Osteocyte (in vitro differentiated cells): Measurements from ENCODE around the gene CRACR2B. TPM values are rescaled to one million over a fixed set of nuclear protein-coding genes. Genes with fewer than 3 reads are reported as not detected.

ENCODE experiments used
- DNase-seq: peaks from one replicate; pipeline ENCODE4 v3.0.0; 2021; ENCODE audit warnings: mixed read lengths; ENCODE audit not compliant: unreplicated experiment; ENCODE audit errors: extremely low spot score
- H3K27ac Mint-ChIP-seq: one replicate; pipeline ENCODE4 v1.8.0; 2021; ENCODE audit warnings: mild to moderate bottlenecking, mixed read lengths; ENCODE audit not compliant: unreplicated experiment
- H3K27me3 Mint-ChIP-seq: one replicate; pipeline ENCODE4 v1.8.0; 2021; ENCODE audit warnings: mixed read lengths; ENCODE audit not compliant: unreplicated experiment
- H3K36me3 Mint-ChIP-seq: one replicate; pipeline ENCODE4 v1.8.0; 2021; ENCODE audit warnings: mixed read lengths; ENCODE audit not compliant: unreplicated experiment
- H3K4me1 Mint-ChIP-seq: one replicate; pipeline ENCODE4 v1.8.0; 2021; ENCODE audit warnings: mixed read lengths; ENCODE audit not compliant: unreplicated experiment
- H3K4me3 Mint-ChIP-seq: one replicate; pipeline ENCODE4 v1.8.0; 2021; ENCODE audit warnings: mild to moderate bottlenecking, moderate library complexity, mixed read lengths; ENCODE audit not compliant: unreplicated experiment
- H3K9me3 Mint-ChIP-seq: one replicate; pipeline ENCODE4 v1.8.0; 2021; ENCODE audit warnings: mixed read lengths; ENCODE audit not compliant: unreplicated experiment
- total RNA-seq: library from RNA; stranded (reverse); gene quantifications from 2 replicates; pipeline ENCODE4 v1.2.1, GENCODE V29; 2021
- TF ChIP-seq, protein P1 (sequence below): fragments of 200-600 bp; sonication (generic); IDR thresholded peaks from 2 replicates; pipeline ENCODE4 v1.5.0; 2021; ENCODE audit warnings: antibody characterized with exemption, mild to moderate bottlenecking, moderate library complexity

CRACR2B gene
- total RNA-seq, 1 donor from 2014 or later = 4.2 TPM

- no peaks in the 10 kb centered on the region for H3K27me3 Mint-ChIP-seq
- peak overlapping the region; percentile 29 for H3K4me3 Mint-ChIP-seq
- no peak overlapping the region for H3K27ac Mint-ChIP-seq
- H3K4me1 Mint-ChIP-seq = peaks cover 9% of the 10 kb centered on the region
- H3K36me3 Mint-ChIP-seq = no peaks in the 10 kb centered on the region
- H3K9me3 Mint-ChIP-seq = no peaks in the 10 kb centered on the region
- TF ChIP-seq, protein P1, sequence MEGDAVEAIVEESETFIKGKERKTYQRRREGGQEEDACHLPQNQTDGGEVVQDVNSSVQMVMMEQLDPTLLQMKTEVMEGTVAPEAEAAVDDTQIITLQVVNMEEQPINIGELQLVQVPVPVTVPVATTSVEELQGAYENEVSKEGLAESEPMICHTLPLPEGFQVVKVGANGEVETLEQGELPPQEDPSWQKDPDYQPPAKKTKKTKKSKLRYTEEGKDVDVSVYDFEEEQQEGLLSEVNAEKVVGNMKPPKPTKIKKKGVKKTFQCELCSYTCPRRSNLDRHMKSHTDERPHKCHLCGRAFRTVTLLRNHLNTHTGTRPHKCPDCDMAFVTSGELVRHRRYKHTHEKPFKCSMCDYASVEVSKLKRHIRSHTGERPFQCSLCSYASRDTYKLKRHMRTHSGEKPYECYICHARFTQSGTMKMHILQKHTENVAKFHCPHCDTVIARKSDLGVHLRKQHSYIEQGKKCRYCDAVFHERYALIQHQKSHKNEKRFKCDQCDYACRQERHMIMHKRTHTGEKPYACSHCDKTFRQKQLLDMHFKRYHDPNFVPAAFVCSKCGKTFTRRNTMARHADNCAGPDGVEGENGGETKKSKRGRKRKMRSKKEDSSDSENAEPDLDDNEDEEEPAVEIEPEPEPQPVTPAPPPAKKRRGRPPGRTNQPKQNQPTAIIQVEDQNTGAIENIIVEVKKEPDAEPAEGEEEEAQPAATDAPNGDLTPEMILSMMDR = no peak
- no peak for DNase-seq
Observed at GRCh38 chr11:802693-803466, 24.8 kb upstream of the CRACR2B start.

- Mint-ChIP-seq H3K9me3 (no peaks in the 10 kb centered on the region), H3K4me3 (no peak overlapping the region), H3K27ac (no peak overlapping the region)
Observed at GRCh38 chr11:803467-803742, 24.3 kb upstream of the CRACR2B start.

DNA sequence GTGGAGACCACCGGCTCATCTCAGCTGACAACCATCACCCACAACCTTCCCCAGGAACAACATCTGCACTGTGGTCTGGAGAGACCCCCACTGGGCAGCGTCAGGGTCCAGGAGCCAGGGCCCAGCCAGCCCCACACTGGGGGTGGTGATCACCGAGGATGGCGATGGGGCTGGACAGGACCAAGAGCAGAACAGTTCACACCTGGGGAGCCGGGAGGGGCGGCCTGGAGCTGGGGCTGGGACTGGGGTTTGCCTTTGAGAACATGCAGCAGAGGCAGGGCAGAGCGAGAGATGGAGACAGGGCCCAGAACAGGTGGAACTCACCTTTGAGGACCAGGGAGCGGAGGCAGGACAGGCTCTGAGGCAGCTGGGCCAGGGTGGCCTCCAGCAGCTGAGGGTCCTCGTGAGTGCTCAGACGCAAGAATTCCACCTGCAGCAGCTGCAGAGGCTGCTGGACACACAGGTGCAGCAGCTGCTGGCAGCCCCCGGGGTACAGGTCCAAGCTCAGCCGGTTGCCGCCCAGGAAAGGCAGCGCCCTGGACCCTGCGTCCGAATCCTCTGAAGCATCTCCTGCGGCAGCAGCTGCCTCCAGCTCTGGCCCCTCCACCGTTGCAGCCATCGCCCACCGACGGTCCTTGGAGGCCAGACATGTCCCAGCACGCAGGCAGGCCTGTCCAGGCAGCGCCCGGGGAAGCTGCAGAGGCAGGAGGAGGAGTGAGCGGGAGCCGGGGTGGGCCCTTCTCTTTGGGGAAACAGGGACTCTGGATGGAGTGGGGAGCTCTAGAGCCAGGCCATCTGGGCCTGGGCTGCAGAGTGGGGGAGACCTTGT is 23.7 kb upstream of the CRACR2B start:
- peaks cover 18% of the 10 kb centered on the region for H3K4me1 Mint-ChIP-seq
- TF ChIP-seq, protein P1 = no peak
- no peaks in the 10 kb centered on the region for H3K27me3 Mint-ChIP-seq

More at GRCh38 chr11:803467-803742, 24.3 kb upstream of the CRACR2B start:
- Mint-ChIP-seq H3K4me1 (peaks cover 12% of the 10 kb centered on the region), H3K27me3 (no peaks in the 10 kb centered on the region), H3K36me3 (no peaks in the 10 kb centered on the region)
- no peak for DNase-seq
- TF ChIP-seq, protein P1 = no peak

GRCh38 chr11:804599-804964 is 23.1 kb upstream of the CRACR2B start:
- H3K27ac Mint-ChIP-seq = peak overlapping the region; percentile 18
- TF ChIP-seq, protein P1 = no peak
- H3K36me3 Mint-ChIP-seq = no peaks in the 10 kb centered on the region
- DNase-seq = no peak
- no peaks in the 10 kb centered on the region for H3K9me3 Mint-ChIP-seq
- peak overlapping the region; percentile 68 for H3K4me3 Mint-ChIP-seq
- peaks cover 19% of the 10 kb centered on the region for H3K4me1 Mint-ChIP-seq
- no peaks in the 10 kb centered on the region for H3K27me3 Mint-ChIP-seq

More for the DNA sequence above, 23.7 kb upstream of the CRACR2B start:
- peak; percentile 82 for DNase-seq
- Mint-ChIP-seq H3K36me3 (no peaks in the 10 kb centered on the region), H3K9me3 (no peaks in the 10 kb centered on the region), H3K4me3 (peak overlapping the region; percentile 68), H3K27ac (peak overlapping the region; percentile 18)
